ENCODE measurements around the gene SMAGP.

- TF ChIP-seq CTCF (IDR thresholded peaks at IDR 0.05), result no peak
- no peak for TF ChIP-seq POLR2A (IDR thresholded peaks at IDR 0.05)
Measured at GRCh38 chr12:51224625-51225024, 45.6 kb downstream of the SMAGP start.

All from right lobe of liver (tissue), 4 donors.